Stimulated activated memory B cell treated with anti-CD40 and anti-IgM and Interleukin-4, amounts not matched to agents 10 μg/mL and 1 μg/mL and 100 μg/mL, for 72 hours (primary cell): ENCODE data around the gene IFNA13.
A peak's percentile ranks its signal among the peaks of the same experiment; 100 is the strongest.

ENCODE experiments used
- ATAC-seq: fragments of 150-1000 bp; cut with Tn5 transposase; 2 replicates; pipeline ENCODE4 v1.10.0; 2021
- H3K27ac Mint-ChIP-seq: one replicate; pipeline ENCODE4 v1.8.0; 2022; ENCODE audit warnings: mild to moderate bottlenecking, mixed read lengths
- H3K27me3 Mint-ChIP-seq: one replicate; pipeline ENCODE4 v1.8.0; 2022; ENCODE audit warnings: mixed read lengths
- H3K36me3 Mint-ChIP-seq: one replicate; pipeline ENCODE4 v1.8.0; 2022; ENCODE audit warnings: mixed read lengths
- H3K4me1 Mint-ChIP-seq: one replicate; pipeline ENCODE4 v1.8.0; 2022; ENCODE audit warnings: mixed read lengths
- H3K4me3 Mint-ChIP-seq: one replicate; pipeline ENCODE4 v1.8.0; 2022; ENCODE audit warnings: mild to moderate bottlenecking, moderate library complexity, mixed read lengths
- H3K9me3 Mint-ChIP-seq: one replicate; pipeline ENCODE4 v1.8.0; 2022; ENCODE audit warnings: mixed read lengths

Gene IFNA13

GRCh38 chr9:21326526-21327139 lies 41.2 kb downstream of the IFNA13 start:
- ATAC-seq = peak; percentile 67
- H3K9me3 Mint-ChIP-seq = no peaks in the 10 kb centered on the region
- peaks cover 30% of the 10 kb centered on the region for H3K36me3 Mint-ChIP-seq
- no peaks in the 10 kb centered on the region for H3K27me3 Mint-ChIP-seq
- H3K4me1 Mint-ChIP-seq = peaks cover 29% of the 10 kb centered on the region
- H3K4me3 Mint-ChIP-seq = no peak overlapping the region
- no peak overlapping the region for H3K27ac Mint-ChIP-seq

DNA sequence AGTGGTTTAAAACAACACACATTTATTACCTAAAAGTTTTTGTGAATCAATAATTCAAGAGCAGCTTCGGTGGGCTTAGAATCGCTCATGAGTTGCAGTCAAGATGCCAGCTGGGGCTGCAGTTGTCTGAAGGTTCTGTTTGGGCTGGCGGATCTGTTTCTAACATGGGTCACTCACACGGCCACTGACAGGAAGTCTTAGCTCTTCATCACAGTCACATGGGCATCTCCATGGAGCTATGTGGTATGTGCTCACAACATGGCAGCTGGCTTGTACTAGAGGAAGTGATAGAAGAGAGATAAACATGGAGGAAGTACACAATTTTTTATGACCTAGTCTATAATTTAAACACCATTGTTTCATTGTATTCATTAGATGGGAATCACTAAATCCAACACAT lies 43.8 kb downstream of the IFNA13 start:
- Mint-ChIP-seq H3K36me3 (peaks cover 20% of the 10 kb centered on the region), H3K4me1 (peaks cover 14% of the 10 kb centered on the region), H3K4me3 (no peak overlapping the region), H3K27me3 (no peaks in the 10 kb centered on the region), H3K27ac (no peak overlapping the region), H3K9me3 (no peaks in the 10 kb centered on the region)
- ATAC-seq = no peak

GRCh38 chr9:21322911-21323461 lies 44.9 kb downstream of the IFNA13 start:
- ATAC-seq = no peak
- no peak overlapping the region for H3K4me3 Mint-ChIP-seq
- peaks cover 20% of the 10 kb centered on the region for H3K36me3 Mint-ChIP-seq

GRCh38 chr9:21320465-21320864 lies 47.4 kb downstream of the IFNA13 start:
- no peak for ATAC-seq
- H3K9me3 Mint-ChIP-seq = no peaks in the 10 kb centered on the region
- H3K36me3 Mint-ChIP-seq = peaks cover 20% of the 10 kb centered on the region
- H3K4me3 Mint-ChIP-seq = no peak overlapping the region
- H3K4me1 Mint-ChIP-seq = no peaks in the 10 kb centered on the region
- H3K27ac Mint-ChIP-seq = no peak overlapping the region
- H3K27me3 Mint-ChIP-seq = no peaks in the 10 kb centered on the region

More at GRCh38 chr9:21322911-21323461, 44.9 kb downstream of the IFNA13 start:
- no peaks in the 10 kb centered on the region for H3K9me3 Mint-ChIP-seq
- H3K27ac Mint-ChIP-seq = no peak overlapping the region
- no peaks in the 10 kb centered on the region for H3K27me3 Mint-ChIP-seq
- H3K4me1 Mint-ChIP-seq = peaks cover 8% of the 10 kb centered on the region

DNA sequence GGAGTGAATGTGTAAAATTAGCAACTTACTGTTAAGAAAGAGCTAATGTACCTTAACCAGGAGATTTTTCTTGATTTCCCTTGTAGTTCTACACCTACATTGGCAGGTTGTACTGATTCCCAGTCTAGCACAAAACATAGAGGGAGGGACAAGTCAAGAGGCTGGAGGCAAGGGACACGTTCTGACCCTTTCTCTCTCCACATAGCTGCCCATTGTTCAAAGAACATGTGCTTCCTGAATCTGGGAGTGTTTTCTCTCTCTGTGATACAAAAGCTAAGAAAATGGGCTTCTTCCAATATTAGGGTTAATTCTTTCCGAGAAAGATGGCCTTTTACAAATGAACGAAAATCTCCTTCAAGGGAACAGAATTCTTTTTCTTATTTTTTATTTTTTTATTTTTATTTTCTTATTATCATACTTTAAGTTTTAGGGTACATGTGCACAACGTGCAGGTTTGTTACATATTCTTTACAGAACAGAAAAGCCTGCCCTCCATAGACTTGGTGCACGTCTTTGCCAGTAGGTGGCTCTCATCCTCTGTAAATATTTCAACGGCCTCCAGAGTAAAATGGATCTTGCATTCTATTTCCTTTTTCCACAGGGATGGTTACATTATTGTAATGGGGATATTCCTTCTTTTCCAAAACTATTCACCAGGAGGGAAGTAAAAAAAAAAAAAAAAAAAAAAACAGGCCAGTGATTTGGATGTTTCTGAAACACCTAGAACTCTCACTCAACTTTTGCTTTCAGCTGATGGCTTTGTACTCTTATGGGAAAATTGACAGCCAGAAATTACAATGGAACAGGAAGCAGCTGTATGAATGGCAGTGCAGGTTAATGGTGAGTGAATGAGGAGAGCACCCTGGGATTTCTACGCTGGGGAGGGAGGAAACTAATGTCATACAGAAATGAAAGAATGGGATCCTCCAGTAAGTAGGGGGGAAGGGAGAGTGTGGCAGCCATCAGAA lies 49.6 kb downstream of the IFNA13 start:
- Mint-ChIP-seq H3K4me3 (no peak overlapping the region), H3K36me3 (peaks cover 10% of the 10 kb centered on the region), H3K27me3 (peaks cover 8% of the 10 kb centered on the region), H3K9me3 (no peaks in the 10 kb centered on the region), H3K4me1 (no peaks in the 10 kb centered on the region), H3K27ac (no peak overlapping the region)
- ATAC-seq = peak; percentile 67
